Left lung (tissue), 10 donors: ENCODE measurements around the gene MICAL3. TPM values are rescaled to one million over a fixed set of nuclear protein-coding genes. Genes with fewer than 3 reads are reported as not detected.
A peak's percentile ranks its signal among the peaks of the same experiment; 100 is the strongest.
"Not testable (repeated sequence)": the region's sequence is repeated elsewhere in the genome, so short reads cannot be mapped to it uniquely, and the experiment has no call there.

Source experiments
- ATAC-seq: fragments of 200-7000 bp; cut with Tn5 transposase; one replicate; pipeline ENCODE4 v1.9.1; 2020; ENCODE audit warnings: moderate library complexity
- DNase-seq, 4 donors: peaks; one replicate each; pipeline ENCODE4 v3.0.0-alpha.2; 2013 to 2020
- H3K27ac ChIP-seq, 2 donors: fragments of 200-600 bp; sonication (generic) in 1 of 2; one replicate each; pipeline versions ENCODE4 v1.5.0 to v1.8.0; 2020 to 2021
- H3K27me3 ChIP-seq, 2 donors: fragments of 200-600 bp; sonication (generic) in 1 of 2; one replicate each; pipeline versions ENCODE4 v1.5.0 to v1.8.0; 2020 to 2021
- H3K36me3 ChIP-seq, 2 donors: fragments of 200-600 bp; sonication (generic) in 1 of 2; one replicate each; pipeline versions ENCODE4 v1.5.0 to v1.8.0; 2020 to 2021
- H3K4me1 ChIP-seq, 2 donors: fragments of 200-600 bp; one replicate each; pipeline ENCODE4 v1.8.0; 2021
- H3K4me3 ChIP-seq, 2 donors: fragments of 200-600 bp; sonication (generic) in 1 of 2; one replicate each; pipeline versions ENCODE4 v1.5.0 to v1.8.0; 2020 to 2021; ENCODE audit warnings: mild to moderate bottlenecking in 1 of 2
- H3K9me3 ChIP-seq, 2 donors: fragments of 200-600 bp; sonication (generic) in 1 of 2; one replicate each; pipeline versions ENCODE4 v1.5.0 to v1.8.0; 2020 to 2021
- CTCF ChIP-seq, 2 donors: fragments of 200-600 bp; sonication (generic) in 1 of 2; IDR thresholded peaks; one replicate each; pipeline versions ENCODE4 v1.5.0 to v1.8.0; 2021; ENCODE audit warnings: antibody characterized with exemption in 2 of 2
- intact Hi-C, 2 donors: fragments of 100-400 bp; cut with DNase I; formaldehyde crosslinking; loops; one replicate each; pipeline versions ENCODE4 v1.11.2 to v1.14.2; 2022
- polyA plus RNA-seq, 6 donors: library from polyadenylated mRNA; unstranded; fragments of 120-200 nt; gene quantifications; one replicate each; pipeline ENCODE4 v1.2.1, GENCODE V29; 2013; ENCODE audit not compliant: insufficient read length in 6 of 6
- total RNA-seq, 2 donors: library from RNA; stranded (reverse); fragmentation: NEBNext Ultra II Directional; extraction: Animal tissue kit (Norgen Biotek cat#: 25700); gene quantifications; one replicate each; pipeline ENCODE4 v1.2.1, GENCODE V29; 2021
- donor health status: DM: no; HTN: yes; CAD: no.
- donor health status: DM: no; HTN: no; CAD: no.

Gene MICAL3
- total and polyA plus RNA-seq, 8 donors, result 24.9 to 64.8 (median 56.2) TPM

GRCh38 chr22:18029686-18030267 is 5.4 kb upstream of the MICAL3 start:
- no peak for DNase-seq
- TF ChIP-seq CTCF (IDR thresholded peaks at IDR 0.05), result no peak
- no peaks in the 10 kb centered on the region for H3K36me3 ChIP-seq
- H3K9me3 ChIP-seq, result no peaks in the 10 kb centered on the region
- peaks cover 14 to 38% of the 10 kb centered on the region in 2 donors for H3K27me3 ChIP-seq
- intact Hi-C loops, result loop anchor here in 1 of 2 donors (10.0 kb wide), 1 partner anchor 45 kb away; the partner anchor contains the start of gene PEX26
- peaks cover 0 to under 1% of the 10 kb centered on the region in 2 donors for H3K4me1 ChIP-seq
- H3K27ac ChIP-seq, result no peak overlapping the region
- ATAC-seq, result no peak
- H3K4me3 ChIP-seq, result no peak overlapping the region

- H3K9me3 ChIP-seq, result no peaks in the 10 kb centered on the region
- H3K27ac ChIP-seq, result no peak overlapping the region
- H3K4me3 ChIP-seq, result no peak overlapping the region
- H3K27me3 ChIP-seq, result peaks cover 16 to 46% of the 10 kb centered on the region in 2 donors
- peaks cover 0 to 9% of the 10 kb centered on the region in 2 donors for H3K4me1 ChIP-seq
- H3K36me3 ChIP-seq, result no peaks in the 10 kb centered on the region
- ATAC-seq, result no peak
- no peak for DNase-seq
- intact Hi-C loops, result loop anchor here in 1 of 2 donors (10.0 kb wide), 1 partner anchor 46 kb away; the partner anchor contains the start of gene PEX26
- TF ChIP-seq CTCF (IDR thresholded peaks at IDR 0.05), result no peak
Observed at GRCh38 chr22:18028817-18029527, 4.6 kb upstream of the MICAL3 start.

GRCh38 chr22:18025898-18026297 is 1.5 kb upstream of the MICAL3 start:
- not testable (repeated sequence) for DNase-seq, H3K36me3 ChIP-seq, H3K4me3 ChIP-seq, H3K27ac ChIP-seq, H3K9me3 ChIP-seq, ATAC-seq
- intact Hi-C loops, result loop anchor here in 1 of 2 donors (10.0 kb wide), 1 partner anchor 49 kb away; the partner anchor contains the start of gene PEX26
- Histone ChIP-seq H3K27me3 (peaks cover 16 to 69% of the 10 kb centered on the region in 2 donors), H3K4me1 (peaks cover 0 to 17% of the 10 kb centered on the region in 2 donors)

- no peak overlapping the region for H3K27ac ChIP-seq
- peak overlapping the region in 1 of 2 donors; percentile 9 for H3K4me3 ChIP-seq
- TF ChIP-seq CTCF (IDR thresholded peaks at IDR 0.05), result no peak
Observed at GRCh38 chr22:18024956-18025720, 777 bp upstream of the MICAL3 start.

GRCh38 chr22:18023509-18024275 is 669 bp downstream of the MICAL3 start:
- no peak overlapping the region for H3K27ac ChIP-seq
- peak; percentile 56 to 81 (median 71) for DNase-seq

More at GRCh38 chr22:18024956-18025720, 777 bp upstream of the MICAL3 start:
- H3K9me3 ChIP-seq, result no peaks in the 10 kb centered on the region
- DNase-seq (no peak), ATAC-seq (no peak)
- no peaks in the 10 kb centered on the region for H3K36me3 ChIP-seq
- intact Hi-C loops, result loop anchor here in 1 of 2 donors (10.0 kb wide), 1 partner anchor 50 kb away; the partner anchor contains the start of gene PEX26
- H3K27me3 ChIP-seq, result peaks cover 16 to 69% of the 10 kb centered on the region in 2 donors
- H3K4me1 ChIP-seq, result peaks cover 0 to 17% of the 10 kb centered on the region in 2 donors

More at GRCh38 chr22:18023509-18024275, 669 bp downstream of the MICAL3 start:
- peak; percentile 92 for ATAC-seq
- no peak for TF ChIP-seq CTCF (IDR thresholded peaks at IDR 0.05)
- Histone ChIP-seq H3K36me3 (no peaks in the 10 kb centered on the region), H3K4me1 (peaks cover 0 to 17% of the 10 kb centered on the region in 2 donors), H3K27me3 (peaks cover 16 to 66% of the 10 kb centered on the region in 2 donors), H3K4me3 (peak overlapping the region; percentile 39 to 47), H3K9me3 (no peaks in the 10 kb centered on the region)
- intact Hi-C loops, result loop anchor here in 1 of 2 donors (10.0 kb wide), 1 partner anchor 51 kb away; the partner anchor contains the start of gene PEX26
